ENCODE data around the gene SLC7A4.
"Not testable (repeated sequence)": the region's sequence is repeated elsewhere in the genome, so short reads cannot be mapped to it uniquely, and the experiment has no call there.

Gene SLC7A4

GRCh38 chr22:21064917-21065864, 32.8 kb upstream of the SLC7A4 start:
- no peak for DNase-seq

GRCh38 chr22:21064425-21064824, 32.1 kb upstream of the SLC7A4 start:
- not testable (repeated sequence) for DNase-seq

- DNase-seq = not testable (repeated sequence)
These were observed 29.4 kb upstream of the SLC7A4 start for GRCh38 chr22:21061660-21062321.

- not testable (repeated sequence) for DNase-seq
These were observed 28.0 kb upstream of the SLC7A4 start for GRCh38 chr22:21060363-21060762.

GRCh38 chr22:21055880-21056319, 23.5 kb upstream of the SLC7A4 start:
- no peak for DNase-seq

GRCh38 chr22:21055564-21055834, 23.1 kb upstream of the SLC7A4 start:
- no peak for DNase-seq

GRCh38 chr22:21054714-21055563, 22.6 kb upstream of the SLC7A4 start:
- no peak for DNase-seq

GRCh38 chr22:21054046-21054713, 21.8 kb upstream of the SLC7A4 start:
- no peak for DNase-seq

GRCh38 chr22:21052715-21053459, 20.5 kb upstream of the SLC7A4 start:
- no peak for DNase-seq

- no peak for DNase-seq
These were observed 19.6 kb upstream of the SLC7A4 start for GRCh38 chr22:21051831-21052400.

GRCh38 chr22:21051145-21051830, 18.9 kb upstream of the SLC7A4 start:
- no peak for DNase-seq

GRCh38 chr22:21048965-21049364, 16.6 kb upstream of the SLC7A4 start:
- DNase-seq = not testable (repeated sequence)

GRCh38 chr22:21048448-21048847, 16.1 kb upstream of the SLC7A4 start:
- not testable (repeated sequence) for DNase-seq

- no peak for DNase-seq
These were observed 15.4 kb upstream of the SLC7A4 start for GRCh38 chr22:21047730-21048129.

- no peak for DNase-seq
These were observed 14.8 kb upstream of the SLC7A4 start for GRCh38 chr22:21047035-21047661.

- peak; percentile 90 for DNase-seq
These were observed 13.4 kb upstream of the SLC7A4 start, which contains the start of gene LRRC74B for GRCh38 chr22:21045585-21046294. Gene LRRC74B, plus strand, starts transcription at chr22:21045946. Its CDS starts 41 bp downstream, at chr22:21045987.

- DNase-seq = peak; percentile 74
These were observed 12.7 kb upstream of the SLC7A4 start for GRCh38 chr22:21044931-21045584.

- no peak for DNase-seq
These were observed 11.6 kb upstream of the SLC7A4 start for GRCh38 chr22:21043860-21044535.

All from fibroblast of skin of right quadriceps (primary cell).